Ovary (tissue), 3 donors: ENCODE data around the gene SPATA16.
"Not testable (repeated sequence)": the region's sequence is repeated elsewhere in the genome, so short reads cannot be mapped to it uniquely, and the experiment has no call there.

ENCODE experiments used
- CTCF ChIP-seq, 3 donors: fragments of 450-650 bp in 2 of 3; fragments of 200-600 bp in 1 of 3; IDR thresholded peaks; one replicate each; pipeline versions ENCODE4 v1.5.1 to v1.8.0; 2016 to 2022; ENCODE audit warnings: antibody characterized with exemption in 3 of 3, mild to moderate bottlenecking in 1 of 3
- POLR2A ChIP-seq: fragments of 450-650 bp; IDR thresholded peaks from one replicate; pipeline ENCODE4 v1.6.1; 2017; ENCODE audit warnings: antibody characterized with exemption, mild to moderate bottlenecking, moderate library complexity
- donor health status: DM: no; HTN: no; CAD: no.

GRCh38 chr3:172879381-172879780 is 261.7 kb downstream of the SPATA16 start:
- TF ChIP-seq POLR2A; CTCF (IDR thresholded peaks at IDR 0.05): not testable (repeated sequence)
